OCI-LY1 (cell line): ENCODE measurements around the gene AURKB.

ENCODE experiments used
- H2AFZ ChIP-seq: fragments of 200-600 bp; sonication (generic), shearing (Covaris generic); 2 replicates; pipeline ENCODE4 v1.6.0; 2014; ENCODE audit warnings: antibody characterized with exemption, mild to moderate bottlenecking, low read length
- H3F3A ChIP-seq: fragments of 200-600 bp; sonication (generic), shearing (Covaris generic); 2 replicates; pipeline ENCODE4 v1.6.0; 2014; ENCODE audit warnings: mild to moderate bottlenecking, antibody characterized with exemption, low read length, moderate library complexity; ENCODE audit not compliant: insufficient read depth
- H3K27ac ChIP-seq: fragments of 200-600 bp; sonication (generic); 2 replicates; pipeline ENCODE4 v1.5.1; 2014; ENCODE audit warnings: low read length, mixed run types, mild to moderate bottlenecking, low read depth; ENCODE audit not compliant: poor library complexity, severe bottlenecking
- H3K27me3 ChIP-seq: fragments of 200-600 bp; sonication (generic); 2 replicates; pipeline ENCODE4 v1.6.0; 2014; ENCODE audit warnings: antibody characterized with exemption, mild to moderate bottlenecking, low read length, moderate library complexity; ENCODE audit not compliant: insufficient read depth
- H3K36me3 ChIP-seq: fragments of 200-600 bp; sonication (generic); 2 replicates; pipeline ENCODE4 v1.6.1; 2014; ENCODE audit warnings: mild to moderate bottlenecking, antibody characterized with exemption, low read length, moderate library complexity, mixed read lengths; ENCODE audit not compliant: insufficient read depth
- H3K4me1 ChIP-seq: fragments of 200-600 bp; sonication (generic); 2 replicates; pipeline ENCODE4 v1.5.1; 2014; ENCODE audit warnings: mild to moderate bottlenecking, low read length, moderate library complexity; ENCODE audit not compliant: insufficient read depth, severe bottlenecking
- H3K4me2 ChIP-seq: fragments of 200-600 bp; sonication (generic), shearing (Covaris generic); 2 replicates; pipeline ENCODE4 v1.6.1; 2014; ENCODE audit warnings: low read length
- H3K4me3 ChIP-seq: fragments of 200-600 bp; sonication (generic); 2 replicates; pipeline ENCODE4 v1.5.1; 2014; ENCODE audit warnings: low read length, low read depth, mild to moderate bottlenecking, mixed read lengths; ENCODE audit not compliant: poor library complexity, severe bottlenecking
- H3K79me2 ChIP-seq: fragments of 200-600 bp; shearing (Covaris generic); 2 replicates; pipeline ENCODE4 v1.6.1; 2016; ENCODE audit warnings: mixed run types, low read length, mixed read lengths; ENCODE audit not compliant: insufficient read depth
- H3K9ac ChIP-seq: fragments of 200-600 bp; sonication (generic), shearing (Covaris generic); 2 replicates; pipeline ENCODE4 v1.6.1; 2014; ENCODE audit warnings: mild to moderate bottlenecking, low read length, mixed read lengths
- H3K9me2 ChIP-seq: fragments of 200-600 bp; sonication (generic), shearing (Covaris generic); 2 replicates; pipeline ENCODE4 v1.6.1; 2014; ENCODE audit warnings: low read depth, mild to moderate bottlenecking, low read length, mixed read lengths
- H3K9me3 ChIP-seq: fragments of 200-600 bp; shearing (Covaris generic); 2 replicates; pipeline ENCODE4 v1.6.1; 2014; ENCODE audit warnings: low read length, mixed read lengths
- H4K20me1 ChIP-seq: fragments of 200-600 bp; sonication (generic), shearing (Covaris generic); 2 replicates; pipeline ENCODE4 v1.6.0; 2016; ENCODE audit warnings: mild to moderate bottlenecking, low read length; ENCODE audit not compliant: insufficient read depth
- EZH2 ChIP-seq: fragments of 200-600 bp; sonication (generic), shearing (Covaris generic); IDR thresholded peaks from 2 replicates; pipeline ENCODE4 v1.8.0; 2017; ENCODE audit warnings: borderline replicate concordance, mixed run types, mild to moderate bottlenecking, antibody characterized with exemption, low read length, moderate library complexity, mixed read lengths
- TF ChIP-seq, protein P1 (sequence below): fragments of 200-600 bp; sonication (generic), shearing (Covaris generic); IDR thresholded peaks from 2 replicates; pipeline ENCODE4 v1.5.1; 2017; ENCODE audit warnings: mild to moderate bottlenecking, antibody characterized with exemption, low read length, moderate library complexity, mixed read lengths

Gene AURKB

GRCh38 chr17:8204761-8205555, 5.4 kb downstream of the AURKB start:
- no peaks in the 10 kb centered on the region for H4K20me1 ChIP-seq
- no peaks in the 10 kb centered on the region for H3K9me2 ChIP-seq
- peaks cover 15% of the 10 kb centered on the region for H3K79me2 ChIP-seq
- TF ChIP-seq EZH2 = no peak
- TF ChIP-seq, protein P1, sequence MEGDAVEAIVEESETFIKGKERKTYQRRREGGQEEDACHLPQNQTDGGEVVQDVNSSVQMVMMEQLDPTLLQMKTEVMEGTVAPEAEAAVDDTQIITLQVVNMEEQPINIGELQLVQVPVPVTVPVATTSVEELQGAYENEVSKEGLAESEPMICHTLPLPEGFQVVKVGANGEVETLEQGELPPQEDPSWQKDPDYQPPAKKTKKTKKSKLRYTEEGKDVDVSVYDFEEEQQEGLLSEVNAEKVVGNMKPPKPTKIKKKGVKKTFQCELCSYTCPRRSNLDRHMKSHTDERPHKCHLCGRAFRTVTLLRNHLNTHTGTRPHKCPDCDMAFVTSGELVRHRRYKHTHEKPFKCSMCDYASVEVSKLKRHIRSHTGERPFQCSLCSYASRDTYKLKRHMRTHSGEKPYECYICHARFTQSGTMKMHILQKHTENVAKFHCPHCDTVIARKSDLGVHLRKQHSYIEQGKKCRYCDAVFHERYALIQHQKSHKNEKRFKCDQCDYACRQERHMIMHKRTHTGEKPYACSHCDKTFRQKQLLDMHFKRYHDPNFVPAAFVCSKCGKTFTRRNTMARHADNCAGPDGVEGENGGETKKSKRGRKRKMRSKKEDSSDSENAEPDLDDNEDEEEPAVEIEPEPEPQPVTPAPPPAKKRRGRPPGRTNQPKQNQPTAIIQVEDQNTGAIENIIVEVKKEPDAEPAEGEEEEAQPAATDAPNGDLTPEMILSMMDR = no peak
- no peak overlapping the region; the same call in 1 of the 2 replicates for H3K4me2 ChIP-seq
- H3F3A ChIP-seq = 0 out of 2 replicates have a peak, but pooled peaks cover 3% of the 10 kb centered on the region
- H3K9ac ChIP-seq = no peak overlapping the region
- H3K4me3 ChIP-seq = no peak overlapping the region
- no peak overlapping the region for H2AFZ ChIP-seq
- no peaks in the 10 kb centered on the region for H3K9me3 ChIP-seq
- peaks cover 30% of the 10 kb centered on the region for H3K4me1 ChIP-seq
- H3K27ac ChIP-seq = peak overlapping the region; percentile 67
- H3K36me3 ChIP-seq = peaks cover 53% of the 10 kb centered on the region
- no peaks in the 10 kb centered on the region for H3K27me3 ChIP-seq

GRCh38 chr17:8192070-8192815, 18.1 kb downstream of the AURKB start:
- H3K4me1 ChIP-seq = peaks cover 52% of the 10 kb centered on the region
- H3K27ac ChIP-seq = peak overlapping the region; percentile 85

DNA sequence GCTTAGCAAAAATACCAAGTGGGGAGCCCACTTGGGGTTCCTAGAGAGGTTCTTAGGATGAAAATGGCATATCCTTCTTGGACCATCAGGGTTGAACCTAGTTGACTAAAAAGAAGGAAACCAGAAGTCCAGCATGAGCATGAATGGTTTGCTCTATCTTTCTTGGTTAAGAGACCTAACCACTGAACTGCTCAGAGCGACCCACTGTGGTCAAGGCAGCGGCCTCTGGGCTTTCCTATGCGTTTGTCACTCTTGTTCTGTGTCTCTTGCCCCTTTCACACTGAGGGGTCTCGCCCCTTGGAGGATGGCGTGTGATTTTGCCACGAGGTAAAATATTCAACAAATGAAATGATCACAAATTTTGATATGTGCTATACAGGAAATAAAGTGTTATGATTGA, 19.9 kb downstream of the AURKB start:
- Histone ChIP-seq H3K4me3 (peak overlapping the region; percentile 80), H3K9me3 (no peaks in the 10 kb centered on the region), H3K36me3 (no peaks in the 10 kb centered on the region), H3K27ac (peak overlapping the region; percentile 82), H3K27me3 (no peaks in the 10 kb centered on the region), H3K79me2 (no peaks in the 10 kb centered on the region), H3F3A (peaks cover 13% of the 10 kb centered on the region; the same call in 1 of the 2 replicates), H3K4me1 (peaks cover 43% of the 10 kb centered on the region), H3K4me2 (peak overlapping the region; percentile 68), H3K9ac (peak overlapping the region; percentile 36; the same call in 1 of the 2 replicates), H3K9me2 (no peaks in the 10 kb centered on the region), H2AFZ (no peak overlapping the region), H4K20me1 (no peaks in the 10 kb centered on the region)
- TF ChIP-seq, protein P1 = no peak; the same call in 1 of the 2 replicates
- no peak for TF ChIP-seq EZH2

More at GRCh38 chr17:8192070-8192815, 18.1 kb downstream of the AURKB start:
- H3K9me2 ChIP-seq = no peaks in the 10 kb centered on the region
- peaks cover 11% of the 10 kb centered on the region; the same call in 1 of the 2 replicates for H3F3A ChIP-seq
- no peaks in the 10 kb centered on the region for H3K79me2 ChIP-seq
- no peaks in the 10 kb centered on the region for H3K9me3 ChIP-seq
- H3K4me2 ChIP-seq = peak overlapping the region; percentile 73
- H3K36me3 ChIP-seq = no peaks in the 10 kb centered on the region
- no peak overlapping the region for H2AFZ ChIP-seq
- H4K20me1 ChIP-seq = no peaks in the 10 kb centered on the region
- peak overlapping the region; percentile 58 for H3K9ac ChIP-seq
- TF ChIP-seq, protein P1 = no peak
- TF ChIP-seq EZH2 = no peak
- peak overlapping the region; percentile 62 for H3K4me3 ChIP-seq
- H3K27me3 ChIP-seq = no peaks in the 10 kb centered on the region
